Stomach smooth muscle (tissue), 2 donors: Measurements from ENCODE around the gene MED31.

Experiments used
- H3K27ac ChIP-seq: one replicate; pipeline ENCODE4 v1.7.0; 2013; ENCODE audit warnings: mild to moderate bottlenecking, low read length, inconsistent platforms
- H3K27me3 ChIP-seq, 2 donors: one replicate each; pipeline ENCODE4 v1.7.0; 2013; ENCODE audit warnings: low read length in 2 of 2; ENCODE audit not compliant: insufficient read depth in 2 of 2, control insufficient read depth in 1 of 2
- H3K36me3 ChIP-seq, 2 donors: one replicate each; pipeline ENCODE4 v1.7.0; 2013; ENCODE audit warnings: low read length in 2 of 2; ENCODE audit not compliant: control insufficient read depth in 2 of 2, insufficient read depth in 2 of 2
- H3K4me1 ChIP-seq: one replicate; pipeline ENCODE4 v1.7.0; 2013; ENCODE audit warnings: low read length; ENCODE audit not compliant: control insufficient read depth, insufficient read depth
- H3K4me3 ChIP-seq, 2 donors: one replicate each; pipeline ENCODE4 v1.7.0; 2013; ENCODE audit warnings: low read length in 2 of 2
- H3K9ac ChIP-seq, 2 donors: one replicate each; pipeline ENCODE4 v1.7.0; 2013; ENCODE audit warnings: low read length in 2 of 2, mild to moderate bottlenecking in 1 of 2
- H3K9me3 ChIP-seq, 2 donors: one replicate each; pipeline ENCODE4 v1.7.0; 2013; ENCODE audit warnings: low read length in 2 of 2; ENCODE audit not compliant: control insufficient read depth in 2 of 2
- donor health status: healthy.
- donor health status: Pancreatic carcinoma.

Gene MED31

DNA sequence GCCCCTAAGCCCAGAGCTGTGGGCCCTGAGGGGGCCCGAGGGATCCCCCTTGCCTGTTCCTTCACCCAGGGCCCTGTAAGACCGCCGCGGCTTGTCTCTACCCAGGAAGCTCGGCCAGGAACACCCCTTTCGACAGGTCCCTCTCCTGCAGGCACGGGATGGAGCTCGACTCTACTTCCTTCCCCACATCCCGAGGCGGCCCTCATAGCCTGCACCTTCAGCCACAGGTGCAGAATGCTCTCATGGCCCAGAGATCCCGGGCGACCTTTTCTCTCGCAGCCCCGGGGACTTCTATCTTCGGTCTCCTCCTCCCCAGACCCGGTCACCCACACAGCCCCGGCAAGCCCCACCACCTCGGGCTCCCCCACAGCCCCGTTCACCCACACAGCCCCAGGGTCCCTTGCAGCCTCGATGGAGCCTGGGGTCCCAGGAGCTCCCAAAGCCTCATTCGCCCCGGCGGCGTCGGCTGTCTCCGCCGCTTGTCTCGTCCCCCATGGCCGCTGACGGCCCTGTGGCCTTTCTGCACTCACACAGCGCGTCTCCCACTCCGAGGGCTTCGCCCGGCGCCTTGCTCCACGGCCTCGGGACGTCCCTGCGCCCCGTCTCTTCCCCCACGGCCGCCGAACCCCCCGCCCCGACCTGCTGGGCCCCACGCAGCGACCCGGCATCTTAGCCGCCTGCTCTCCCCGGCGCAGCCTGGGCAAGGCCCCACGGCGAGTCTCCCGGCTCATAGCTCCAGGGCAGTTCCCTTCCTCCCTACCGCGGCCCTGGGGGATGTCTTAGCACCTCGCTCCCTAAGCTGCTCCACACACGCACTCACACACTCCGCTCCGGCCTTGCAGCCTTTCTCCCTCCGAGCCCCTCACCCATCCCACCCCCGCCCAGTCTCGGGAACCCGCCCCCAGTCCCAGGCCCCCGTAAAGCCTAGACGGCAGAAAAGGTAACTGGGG lies 11.5 kb downstream of the MED31 start:
- H3K27me3 ChIP-seq = no peaks in the 10 kb centered on the region

DNA sequence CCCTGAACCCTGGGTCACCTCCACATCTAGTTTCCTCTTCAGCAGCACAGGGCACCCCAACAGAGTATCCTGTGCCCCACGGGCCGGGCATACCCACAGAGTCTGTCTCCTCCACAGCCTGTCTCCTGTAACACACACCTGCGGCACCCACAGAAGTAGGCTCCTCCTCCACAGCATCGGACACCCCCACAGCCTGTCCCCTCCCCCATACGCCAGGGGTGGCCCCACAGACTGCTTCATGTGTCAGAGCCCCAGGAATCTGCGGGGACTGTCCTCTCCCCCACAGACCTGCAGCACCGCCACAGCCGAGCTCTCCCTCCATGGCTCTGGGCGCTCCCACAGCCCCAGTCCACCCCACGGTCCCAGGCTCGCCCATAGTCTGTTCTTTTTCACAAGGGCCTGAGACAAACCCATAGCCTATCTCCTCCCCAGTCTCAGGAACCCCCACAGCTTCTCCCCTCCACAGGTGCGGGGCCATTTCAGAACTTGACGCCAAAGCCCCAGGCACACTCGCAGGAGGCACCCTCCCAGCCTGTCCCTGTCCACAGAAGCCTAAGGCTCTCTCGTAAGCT lies 12.3 kb downstream of the MED31 start:
- Histone ChIP-seq H3K9ac (peak overlapping the region; percentile 75 to 86), H3K27me3 (no peaks in the 10 kb centered on the region), H3K27ac (no peak overlapping the region)

More for the DNA sequence above, 11.5 kb downstream of the MED31 start:
- peaks cover 25% of the 10 kb centered on the region for H3K4me1 ChIP-seq
- peak overlapping the region; percentile 75 for H3K27ac ChIP-seq
- peaks cover 4 to 9% of the 10 kb centered on the region in 2 donors for H3K36me3 ChIP-seq
- H3K9me3 ChIP-seq = no peaks in the 10 kb centered on the region
- peak overlapping the region; percentile 75 to 86 for H3K9ac ChIP-seq
- H3K4me3 ChIP-seq = peak overlapping the region; percentile 74 to 96

DNA sequence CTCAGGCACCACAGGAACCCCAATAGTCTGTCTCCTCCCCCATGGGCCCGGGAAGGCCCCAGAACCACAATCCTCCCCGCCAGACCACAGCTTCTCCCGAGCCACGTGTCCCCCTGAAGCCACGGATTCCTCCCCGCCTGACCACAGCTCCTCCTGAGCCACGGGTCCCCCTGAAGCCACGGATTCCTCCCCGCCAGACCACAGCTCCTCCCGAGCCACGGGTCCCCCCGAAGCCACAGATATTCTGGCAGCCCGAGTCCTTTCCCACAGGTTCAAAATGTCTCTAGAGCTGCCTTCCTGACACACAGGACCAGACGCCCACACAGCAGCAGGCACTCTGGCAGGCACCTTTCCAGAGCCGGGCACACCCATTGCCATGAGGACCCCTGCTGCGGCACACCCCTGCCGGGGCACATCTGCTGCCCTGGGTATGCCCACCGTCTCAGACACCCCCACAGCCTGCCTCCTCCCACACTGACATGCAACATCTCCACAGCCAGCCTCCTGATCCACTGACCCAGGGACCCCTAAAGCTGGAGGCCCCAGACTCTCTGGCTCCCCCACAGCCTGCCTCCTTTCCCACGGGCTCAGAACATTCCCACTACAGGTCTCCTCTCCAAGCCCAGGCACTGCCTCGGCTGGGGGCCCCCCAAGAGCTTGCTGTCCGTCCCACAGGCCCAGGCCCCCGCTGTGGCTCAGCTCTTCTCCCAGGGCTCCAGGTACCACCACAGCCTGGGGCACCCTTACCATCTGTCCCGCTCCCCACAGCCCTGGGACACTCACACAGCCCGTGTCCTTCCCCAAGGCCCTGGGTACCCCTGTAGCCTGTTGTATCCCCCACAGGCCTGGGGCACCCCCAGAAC lies 13.1 kb downstream of the MED31 start:
- no peaks in the 10 kb centered on the region for H3K9me3 ChIP-seq
- H3K4me3 ChIP-seq = peak overlapping the region in 1 of 2 donors; percentile 96
- no peak overlapping the region for H3K27ac ChIP-seq
- H3K4me1 ChIP-seq = peaks cover 25% of the 10 kb centered on the region
- no peak overlapping the region for H3K9ac ChIP-seq
- H3K27me3 ChIP-seq = no peaks in the 10 kb centered on the region
- peaks cover 3 to 5% of the 10 kb centered on the region in 2 donors for H3K36me3 ChIP-seq

More for the DNA sequence above, 12.3 kb downstream of the MED31 start:
- Histone ChIP-seq H3K9me3 (no peaks in the 10 kb centered on the region), H3K4me1 (peaks cover 25% of the 10 kb centered on the region), H3K4me3 (peak overlapping the region; percentile 74 to 96), H3K36me3 (peaks cover 0 to 3% of the 10 kb centered on the region in 2 donors)

DNA sequence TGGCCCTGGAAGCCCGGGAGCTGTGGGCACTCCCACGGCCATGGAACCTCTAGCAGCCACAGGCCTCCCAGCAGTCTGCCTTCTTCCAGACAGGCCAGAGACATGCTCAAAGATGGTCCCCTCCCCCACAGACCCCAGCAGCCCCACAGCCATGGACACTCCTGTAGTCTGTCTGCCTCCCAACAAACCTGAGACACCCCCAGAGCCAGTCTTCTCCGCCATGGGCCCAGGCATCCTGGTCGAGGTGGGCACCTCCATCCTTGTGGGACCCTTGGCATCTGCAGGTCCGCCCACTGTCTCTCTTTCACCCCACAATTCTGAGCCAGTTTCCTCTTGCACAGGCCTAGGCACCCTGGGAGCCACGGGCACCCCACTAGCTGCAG lies 14.0 kb downstream of the MED31 start:
- H3K9ac ChIP-seq = no peak overlapping the region
- peaks cover 6 to 13% of the 10 kb centered on the region in 2 donors for H3K36me3 ChIP-seq
- H3K27ac ChIP-seq = no peak overlapping the region
- no peak overlapping the region for H3K4me3 ChIP-seq
- H3K9me3 ChIP-seq = no peaks in the 10 kb centered on the region
- no peaks in the 10 kb centered on the region for H3K27me3 ChIP-seq
- H3K4me1 ChIP-seq = peaks cover 25% of the 10 kb centered on the region

DNA sequence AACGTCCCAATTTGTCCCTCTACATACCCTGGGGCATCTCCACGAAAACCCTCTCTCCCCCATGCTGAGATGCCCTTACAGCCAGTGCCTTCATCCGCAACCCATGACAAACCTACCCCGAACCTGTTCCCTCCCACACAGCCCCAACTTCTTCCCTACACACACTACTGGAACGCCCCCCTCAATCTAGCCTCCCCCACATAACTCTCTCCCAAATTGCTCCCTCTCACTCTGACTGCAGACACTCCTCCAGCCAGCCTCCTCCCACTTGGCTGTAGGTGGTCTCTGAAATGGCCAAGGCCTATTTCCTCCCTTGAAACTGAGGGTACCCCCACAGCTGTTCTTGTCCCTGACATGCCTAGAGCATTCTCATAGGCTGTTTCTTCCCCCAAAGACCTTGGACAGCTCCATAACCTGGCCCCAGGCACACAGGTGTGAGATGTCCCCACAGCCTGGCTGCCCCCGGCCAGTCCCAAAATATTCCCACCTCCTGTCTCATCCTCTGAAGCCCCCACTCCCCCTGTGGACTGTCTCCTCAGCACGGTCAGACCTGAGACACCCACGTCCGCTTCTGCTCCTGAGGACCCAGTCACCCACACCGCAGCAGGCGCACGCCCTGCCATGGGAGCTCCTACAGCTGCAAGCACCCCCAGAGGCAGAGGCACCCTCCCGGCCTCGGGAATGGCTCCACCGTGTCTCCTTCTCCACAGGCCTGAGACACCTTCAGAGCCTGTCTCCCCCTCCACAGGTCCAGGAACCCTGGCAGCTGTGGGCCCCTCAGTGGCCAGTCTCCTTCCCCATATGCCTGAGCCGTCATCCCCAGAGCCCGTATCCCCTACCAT lies 14.6 kb downstream of the MED31 start:
- H3K4me3 ChIP-seq = no peak overlapping the region
- H3K27me3 ChIP-seq = no peaks in the 10 kb centered on the region
- H3K27ac ChIP-seq = no peak overlapping the region
- no peak overlapping the region for H3K9ac ChIP-seq
- peaks cover 25% of the 10 kb centered on the region for H3K4me1 ChIP-seq
- H3K9me3 ChIP-seq = no peaks in the 10 kb centered on the region
- H3K36me3 ChIP-seq = peaks cover 7 to 19% of the 10 kb centered on the region in 2 donors

DNA sequence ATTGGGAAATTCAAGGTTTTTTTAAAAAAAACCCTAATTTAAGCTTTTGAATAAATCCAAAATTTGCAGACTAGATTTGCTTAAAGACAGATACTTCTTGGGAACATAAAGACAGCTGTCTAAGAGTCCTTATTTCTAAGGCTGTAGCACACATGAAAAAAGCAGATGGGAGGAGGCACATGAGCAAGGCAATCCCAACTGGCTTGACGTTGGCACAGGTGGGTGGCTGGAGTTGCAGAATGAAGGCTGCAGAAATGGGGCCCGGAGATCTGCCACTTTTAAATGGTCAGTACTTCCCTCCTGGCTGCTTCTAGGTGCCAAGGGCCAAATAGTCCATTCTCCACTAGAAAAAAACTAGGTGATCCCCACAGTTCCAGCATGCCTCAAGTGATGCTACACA lies 15.3 kb downstream of the MED31 start:
- no peak overlapping the region for H3K27ac ChIP-seq
- no peak overlapping the region for H3K4me3 ChIP-seq
- no peaks in the 10 kb centered on the region for H3K9me3 ChIP-seq
- no peaks in the 10 kb centered on the region for H3K27me3 ChIP-seq
- peaks cover 10 to 23% of the 10 kb centered on the region in 2 donors for H3K36me3 ChIP-seq
- H3K9ac ChIP-seq = no peak overlapping the region
- H3K4me1 ChIP-seq = peaks cover 20% of the 10 kb centered on the region

DNA sequence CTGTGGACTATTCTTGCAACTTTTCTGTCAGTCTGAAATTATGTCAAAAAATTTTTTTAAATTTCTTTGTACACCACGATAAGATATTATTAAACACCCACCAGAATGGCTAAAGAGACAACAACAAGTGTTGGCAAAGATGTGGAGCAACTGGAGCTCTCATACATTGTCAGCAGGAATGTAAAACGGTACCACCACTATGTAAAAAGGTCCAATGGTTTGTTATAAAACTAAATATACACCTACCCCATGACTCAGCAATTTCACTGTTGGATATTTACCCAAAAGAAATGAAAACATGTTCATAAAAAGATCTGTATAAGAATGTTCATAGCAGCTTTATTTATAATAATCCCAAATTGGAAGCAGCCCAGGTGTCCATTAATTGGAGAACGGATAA lies 18.1 kb downstream of the MED31 start:
- no peak overlapping the region for H3K27ac ChIP-seq

DNA sequence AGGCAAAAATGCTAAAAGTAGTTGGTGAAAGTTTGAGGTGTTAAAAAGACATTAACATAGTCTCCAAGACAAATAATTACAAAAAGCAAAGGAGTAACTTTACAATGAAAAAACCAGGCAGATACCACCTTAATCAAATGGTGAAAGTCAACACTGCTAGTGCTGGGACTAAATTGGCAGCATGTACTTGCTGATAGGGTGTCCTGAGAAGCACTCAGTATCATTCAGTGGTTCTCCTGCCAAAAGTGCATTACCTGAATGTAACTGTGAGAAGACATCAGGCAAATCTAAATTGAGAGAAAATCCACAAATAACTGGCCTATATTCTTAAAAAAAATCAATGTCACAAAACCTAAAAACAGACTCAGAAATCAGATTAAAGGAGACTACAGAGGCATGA lies 18.9 kb downstream of the MED31 start:
- no peak overlapping the region for H3K27ac ChIP-seq
- H3K9ac ChIP-seq = no peak overlapping the region
- no peaks in the 10 kb centered on the region for H3K27me3 ChIP-seq
- H3K4me3 ChIP-seq = no peak overlapping the region
- no peaks in the 10 kb centered on the region for H3K4me1 ChIP-seq
- peaks cover 22 to 34% of the 10 kb centered on the region in 2 donors for H3K36me3 ChIP-seq
- H3K9me3 ChIP-seq = no peaks in the 10 kb centered on the region

More for the DNA sequence above, 18.1 kb downstream of the MED31 start:
- Histone ChIP-seq H3K27me3 (no peaks in the 10 kb centered on the region), H3K4me3 (no peak overlapping the region), H3K4me1 (peaks cover 2% of the 10 kb centered on the region), H3K9me3 (no peaks in the 10 kb centered on the region), H3K36me3 (peaks cover 15 to 31% of the 10 kb centered on the region in 2 donors), H3K9ac (no peak overlapping the region)

DNA sequence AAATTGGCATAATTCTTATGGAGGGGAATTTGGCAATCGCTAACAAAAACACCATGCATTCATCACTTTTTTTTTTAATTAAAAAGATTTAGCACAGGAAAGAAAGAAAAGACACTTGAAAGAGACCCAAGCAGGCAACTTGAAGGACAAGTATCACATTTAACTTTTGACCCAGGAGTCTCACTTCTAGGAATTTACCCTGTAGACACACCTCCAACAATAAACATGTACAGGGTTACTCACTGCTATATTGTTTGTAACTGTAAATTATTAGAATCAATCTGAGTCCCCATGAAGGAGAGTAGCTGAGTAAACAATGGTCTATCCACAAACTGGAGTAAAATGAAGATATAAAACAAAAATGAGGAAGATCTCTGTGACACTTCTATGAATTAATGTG lies 21.0 kb downstream of the MED31 start:
- H3K27me3 ChIP-seq = no peaks in the 10 kb centered on the region
- H3K4me3 ChIP-seq = no peak overlapping the region
- H3K9me3 ChIP-seq = no peaks in the 10 kb centered on the region
- H3K4me1 ChIP-seq = no peaks in the 10 kb centered on the region
- no peak overlapping the region for H3K9ac ChIP-seq
- H3K27ac ChIP-seq = no peak overlapping the region
- peaks cover 25 to 34% of the 10 kb centered on the region in 2 donors for H3K36me3 ChIP-seq

DNA sequence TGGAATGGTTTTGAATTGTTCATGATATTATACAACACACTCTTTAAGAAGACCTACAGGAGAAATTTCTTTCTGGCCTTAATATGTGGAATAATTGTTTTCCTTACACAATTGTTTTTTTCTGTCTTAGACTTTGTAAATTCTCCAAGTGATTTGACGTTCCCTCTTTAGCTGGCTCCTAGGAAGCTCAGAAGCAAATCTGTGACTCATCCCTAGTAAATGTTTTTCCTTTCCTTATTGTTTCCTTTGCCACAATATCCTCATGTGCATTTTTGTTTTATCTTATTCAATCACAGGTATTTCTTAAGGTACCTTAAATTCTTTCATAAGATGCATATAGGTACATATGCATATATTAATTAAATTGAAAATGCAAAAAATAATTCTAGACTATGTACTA lies 24.4 kb downstream of the MED31 start:
- H3K4me3 ChIP-seq = no peak overlapping the region
- H3K4me1 ChIP-seq = no peaks in the 10 kb centered on the region
- H3K27me3 ChIP-seq = no peaks in the 10 kb centered on the region
- no peak overlapping the region for H3K9ac ChIP-seq
- peaks cover 19 to 28% of the 10 kb centered on the region in 2 donors for H3K36me3 ChIP-seq
- no peak overlapping the region for H3K27ac ChIP-seq
- H3K9me3 ChIP-seq = no peaks in the 10 kb centered on the region
